HEK293 (cell line): Measurements from ENCODE around the gene SORBS2.

Source experiments
- ZBTB8A ChIP-seq: fragments of 450-650 bp; formaldehyde crosslinking; IDR thresholded peaks from 2 replicates; pipeline ENCODE4 v1.5.1; 2016; ENCODE audit warnings: missing biosample characterization, missing genetic modification characterization
- ZNF16 ChIP-seq: fragments of 450-650 bp; formaldehyde crosslinking; IDR thresholded peaks from 2 replicates; pipeline ENCODE4 v1.5.1; 2016; ENCODE audit warnings: low read depth, missing biosample characterization, missing genetic modification characterization
- ZNF513 ChIP-seq: fragments of 450-650 bp; IDR thresholded peaks from 2 replicates; pipeline ENCODE4 v1.5.1; 2018; ENCODE audit warnings: missing biosample characterization, missing genetic modification characterization

- TF ChIP-seq ZNF16 (tag by site-specific recombination) (no peak), ZBTB8A (tag by site-specific recombination) (peak; percentile 97), ZNF513 (tag by site-specific recombination) (no peak)
These were observed 71.5 kb downstream of the SORBS2 start for GRCh38 chr4:185740471-185740873.
